GM12892 (cell line): ENCODE results near the gene ODF2L.

Experiments used
- POLR2AphosphoS5 ChIP-seq: IDR thresholded peaks from 2 replicates; pipeline ENCODE4 v1.6.1; 2011; ENCODE audit warnings: low read depth, low read length, control low read depth
- TAF1 ChIP-seq: IDR thresholded peaks from 2 replicates; pipeline ENCODE4 v1.6.1; 2011; ENCODE audit warnings: low read depth, mild to moderate bottlenecking, control low read depth, low read length, borderline replicate concordance

GRCh38 chr1:86380257-86380861 lies 15.8 kb downstream of the ODF2L start:
- TF ChIP-seq POLR2AphosphoS5 (no peak), TAF1 (no peak)
